ENCODE data around the gene PKD1L1.

The PKD1L1 gene

GRCh38 chr7:47817917-47818316, 130.3 kb downstream of the PKD1L1 start:
- H3K27ac Mint-ChIP-seq = no peak overlapping the region
- H3K36me3 Mint-ChIP-seq = no peaks in the 10 kb centered on the region
- no peaks in the 10 kb centered on the region for H3K4me1 Mint-ChIP-seq
- no peak overlapping the region for H3K4me3 Mint-ChIP-seq
- ATAC-seq (no peak), DNase-seq (ENCODE audit: low spot score in 2 of 2) (no peak)
- no peaks in the 10 kb centered on the region for H3K9me3 Mint-ChIP-seq

DNA sequence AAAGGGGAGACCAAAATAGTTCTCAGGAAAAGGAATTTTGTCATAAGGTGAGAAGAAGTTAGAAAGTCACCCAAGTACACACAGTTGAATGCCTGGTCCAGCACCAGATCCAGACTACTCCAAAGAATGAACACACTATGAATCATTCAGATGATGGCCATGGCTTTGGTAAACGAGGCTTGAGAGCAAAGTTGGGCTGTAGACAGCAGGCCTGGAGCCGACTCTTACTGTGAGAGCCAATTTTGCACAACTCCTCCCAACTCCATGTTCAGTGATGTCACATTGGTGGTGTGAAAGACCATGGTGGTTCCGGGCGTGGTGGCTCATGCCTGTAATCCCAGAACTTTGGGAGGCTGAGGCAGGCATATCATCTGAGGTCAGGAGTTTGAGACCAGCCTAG, 131.6 kb downstream of the PKD1L1 start:
- ATAC-seq = no peak
- H3K4me3 Mint-ChIP-seq = no peak overlapping the region
- no peaks in the 10 kb centered on the region for H3K36me3 Mint-ChIP-seq
- no peaks in the 10 kb centered on the region for H3K4me1 Mint-ChIP-seq
- H3K27ac Mint-ChIP-seq = no peak overlapping the region
- no peak for DNase-seq (ENCODE audit: low spot score in 2 of 2)
- no peaks in the 10 kb centered on the region for H3K9me3 Mint-ChIP-seq

GRCh38 chr7:47815867-47816266, 132.4 kb downstream of the PKD1L1 start:
- no peak for DNase-seq (ENCODE audit: low spot score in 2 of 2)
- H3K4me1 Mint-ChIP-seq = no peaks in the 10 kb centered on the region
- no peaks in the 10 kb centered on the region for H3K9me3 Mint-ChIP-seq
- H3K27ac Mint-ChIP-seq = no peak overlapping the region
- no peak overlapping the region for H3K4me3 Mint-ChIP-seq
- ATAC-seq = no peak
- H3K36me3 Mint-ChIP-seq = no peaks in the 10 kb centered on the region

DNA sequence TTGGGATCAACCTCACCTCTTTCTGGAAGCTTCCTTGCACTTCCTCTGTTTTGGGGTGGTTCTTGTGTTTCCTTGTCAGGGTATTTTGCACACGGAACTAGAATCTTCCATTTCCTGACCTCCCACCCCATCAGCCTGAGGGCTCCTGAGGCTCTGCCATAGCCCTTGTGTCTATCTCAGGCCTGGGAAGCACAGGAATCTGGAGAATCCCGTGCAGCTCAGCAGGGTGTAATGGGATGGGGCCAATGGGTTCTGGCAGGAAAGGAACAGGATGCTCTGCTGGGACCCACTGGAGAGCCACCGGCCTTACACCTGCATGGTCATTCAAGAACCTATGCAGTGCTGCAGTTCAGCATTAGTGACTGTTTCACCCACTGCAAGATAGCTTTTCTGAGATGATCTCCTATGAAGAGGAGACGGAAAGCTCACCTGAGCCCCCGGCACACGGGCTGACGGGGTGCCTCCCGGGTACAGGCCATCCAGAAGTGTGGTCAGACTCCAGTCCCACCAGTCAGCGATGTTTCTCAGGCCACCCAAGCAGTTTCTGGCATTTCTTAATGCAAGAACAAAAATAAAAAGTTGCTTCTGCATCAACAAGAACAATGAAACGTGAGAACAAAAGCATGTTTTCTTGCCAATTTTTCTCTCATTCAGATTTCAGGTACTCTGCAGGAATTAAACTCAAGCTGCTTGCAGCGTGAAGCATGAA, 133.2 kb downstream of the PKD1L1 start:
- ATAC-seq (no peak), DNase-seq (ENCODE audit: low spot score in 2 of 2) (no peak)
- no peaks in the 10 kb centered on the region for H3K4me1 Mint-ChIP-seq
- H3K27ac Mint-ChIP-seq = no peak overlapping the region
- H3K36me3 Mint-ChIP-seq = no peaks in the 10 kb centered on the region
- no peaks in the 10 kb centered on the region for H3K9me3 Mint-ChIP-seq
- no peak overlapping the region for H3K4me3 Mint-ChIP-seq

- no peak for ATAC-seq
- H3K4me3 Mint-ChIP-seq = no peak overlapping the region
- no peaks in the 10 kb centered on the region for H3K4me1 Mint-ChIP-seq
- H3K36me3 Mint-ChIP-seq = no peaks in the 10 kb centered on the region
- DNase-seq (ENCODE audit: low spot score in 2 of 2) = no peak
- H3K9me3 Mint-ChIP-seq = no peaks in the 10 kb centered on the region
- H3K27ac Mint-ChIP-seq = no peak overlapping the region
Observed at GRCh38 chr7:47813620-47814260, 134.5 kb downstream of the PKD1L1 start.

GRCh38 chr7:47812429-47813136, 135.7 kb downstream of the PKD1L1 start:
- no peak for ATAC-seq
- DNase-seq (ENCODE audit: low spot score in 2 of 2) = no peak
- no peak overlapping the region for H3K27ac Mint-ChIP-seq
- no peak overlapping the region for H3K4me3 Mint-ChIP-seq
- H3K4me1 Mint-ChIP-seq = no peaks in the 10 kb centered on the region
- H3K36me3 Mint-ChIP-seq = no peaks in the 10 kb centered on the region
- no peaks in the 10 kb centered on the region for H3K9me3 Mint-ChIP-seq

DNA sequence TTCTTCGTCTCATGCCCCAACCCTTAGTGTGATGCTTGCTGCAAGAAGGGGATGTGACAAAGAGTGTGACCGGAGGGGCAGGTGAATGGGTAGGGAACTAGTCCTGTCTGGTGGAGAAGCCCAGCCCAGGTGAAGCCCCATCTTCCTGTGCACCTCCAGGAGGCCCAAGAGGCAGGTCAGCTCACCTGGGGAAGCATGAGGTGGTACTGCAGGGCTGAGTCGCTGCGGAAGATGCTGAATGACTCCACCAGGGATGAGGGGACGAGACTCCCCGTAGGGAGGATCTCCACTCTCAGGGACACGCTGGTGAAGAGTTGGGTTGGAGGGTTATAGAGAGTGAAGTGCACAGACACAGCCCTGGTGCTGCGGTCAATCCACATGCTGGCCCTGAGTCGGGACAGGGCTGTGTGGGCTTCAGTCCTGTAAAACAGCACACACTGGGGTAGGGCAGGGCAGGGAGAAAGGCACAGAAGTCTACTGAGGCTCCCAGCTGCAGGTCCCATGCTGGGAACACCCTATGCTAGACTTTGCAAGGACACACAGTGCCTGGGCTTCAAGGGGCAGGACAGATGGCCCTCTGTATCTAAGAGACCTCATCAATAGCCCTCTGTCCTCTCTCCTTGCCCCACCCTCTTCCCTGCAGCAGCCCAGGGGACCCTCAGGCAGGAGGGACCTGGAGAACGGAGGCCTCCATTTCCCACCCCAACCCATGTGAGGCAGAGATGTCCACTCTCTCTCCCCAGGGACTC, 136.5 kb downstream of the PKD1L1 start:
- no peak for ATAC-seq
- Mint-ChIP-seq H3K4me3 (no peak overlapping the region), H3K4me1 (no peaks in the 10 kb centered on the region), H3K36me3 (no peaks in the 10 kb centered on the region), H3K27ac (no peak overlapping the region), H3K9me3 (no peaks in the 10 kb centered on the region)
- no peak for DNase-seq (ENCODE audit: low spot score in 2 of 2)

GRCh38 chr7:47809387-47809786, 138.9 kb downstream of the PKD1L1 start:
- no peak for ATAC-seq
- no peak overlapping the region for H3K27ac Mint-ChIP-seq
- no peak overlapping the region for H3K4me3 Mint-ChIP-seq
- H3K9me3 Mint-ChIP-seq = no peaks in the 10 kb centered on the region
- no peaks in the 10 kb centered on the region for H3K36me3 Mint-ChIP-seq
- H3K4me1 Mint-ChIP-seq = no peaks in the 10 kb centered on the region
- DNase-seq (ENCODE audit: low spot score in 2 of 2) = no peak

DNA sequence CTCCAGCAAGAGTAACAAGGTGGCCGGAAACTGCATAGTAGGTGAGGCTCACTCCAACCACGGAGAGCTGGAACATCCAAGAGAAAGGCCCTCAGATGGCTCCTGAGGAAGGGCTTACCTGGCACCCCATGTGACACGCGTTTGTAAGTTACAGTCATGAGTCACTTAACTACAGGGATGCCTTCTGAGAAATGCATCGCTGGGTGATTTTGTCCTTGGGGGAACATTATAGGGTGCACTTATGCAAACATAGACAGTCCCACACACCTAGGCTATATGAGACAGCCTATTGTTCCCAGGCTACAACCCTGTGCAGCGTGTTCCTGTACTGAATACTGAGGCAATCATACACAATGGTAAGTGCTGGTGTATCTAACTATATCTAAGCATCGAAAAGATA, 139.9 kb downstream of the PKD1L1 start:
- no peak overlapping the region for H3K27ac Mint-ChIP-seq
- H3K4me3 Mint-ChIP-seq = no peak overlapping the region
- H3K36me3 Mint-ChIP-seq = no peaks in the 10 kb centered on the region
- ATAC-seq = no peak
- H3K4me1 Mint-ChIP-seq = no peaks in the 10 kb centered on the region
- H3K9me3 Mint-ChIP-seq = no peaks in the 10 kb centered on the region
- DNase-seq (ENCODE audit: low spot score in 2 of 2) = no peak

- Mint-ChIP-seq H3K4me1 (no peaks in the 10 kb centered on the region), H3K27ac (no peak overlapping the region), H3K36me3 (no peaks in the 10 kb centered on the region), H3K4me3 (no peak overlapping the region), H3K9me3 (no peaks in the 10 kb centered on the region)
- ATAC-seq = no peak
- DNase-seq (ENCODE audit: low spot score in 2 of 2) = no peak
Observed at GRCh38 chr7:47807756-47808155, 140.5 kb downstream of the PKD1L1 start.

DNA sequence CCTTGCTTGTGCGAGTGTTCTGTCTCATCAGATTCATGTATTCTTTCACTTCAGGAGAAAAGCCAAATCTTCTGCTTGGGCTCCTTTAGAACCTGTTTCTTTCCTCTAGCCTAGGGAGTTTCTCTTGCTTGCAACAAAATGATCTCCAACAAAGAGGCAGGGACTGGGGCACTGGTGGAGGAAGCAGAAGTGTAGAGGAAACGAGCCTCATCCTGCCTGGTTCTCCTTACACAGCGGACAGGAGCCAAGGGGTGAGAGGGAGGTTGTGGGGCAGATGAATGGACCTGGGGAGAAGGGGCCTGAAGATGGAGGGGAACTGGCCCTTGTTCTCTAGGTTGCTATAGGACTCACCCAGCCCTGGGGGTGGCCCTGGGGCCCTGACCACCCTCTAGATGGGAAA, 141.1 kb downstream of the PKD1L1 start:
- Mint-ChIP-seq H3K27ac (no peak overlapping the region), H3K36me3 (no peaks in the 10 kb centered on the region), H3K9me3 (no peaks in the 10 kb centered on the region), H3K4me3 (no peak overlapping the region), H3K4me1 (no peaks in the 10 kb centered on the region)
- DNase-seq (ENCODE audit: low spot score in 2 of 2) (no peak), ATAC-seq (peak; percentile 12)

DNA sequence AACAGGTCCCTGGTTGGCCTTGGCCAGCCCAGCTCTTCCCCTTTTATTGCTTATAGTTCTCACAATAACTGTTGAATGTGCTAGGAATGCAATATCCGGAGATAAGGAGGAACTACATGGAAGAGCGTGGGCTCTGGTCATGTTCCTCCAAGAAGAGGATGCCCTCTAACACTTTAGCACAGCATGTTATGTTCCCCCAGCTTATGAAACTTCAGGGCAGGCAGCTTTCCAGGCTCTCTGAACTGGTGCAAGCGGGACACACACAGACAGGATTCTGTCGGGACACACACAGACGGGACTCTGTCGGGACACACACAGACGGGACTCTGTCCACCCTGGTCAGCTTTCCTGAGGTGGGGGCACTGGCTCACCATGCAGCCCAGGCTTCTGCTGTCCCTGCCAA, 141.6 kb downstream of the PKD1L1 start:
- Mint-ChIP-seq H3K9me3 (no peaks in the 10 kb centered on the region), H3K36me3 (no peaks in the 10 kb centered on the region), H3K4me1 (no peaks in the 10 kb centered on the region), H3K4me3 (no peak overlapping the region), H3K27ac (no peak overlapping the region)
- ATAC-seq = no peak
- DNase-seq (ENCODE audit: low spot score in 2 of 2) = no peak

- no peaks in the 10 kb centered on the region for H3K9me3 Mint-ChIP-seq
- DNase-seq (ENCODE audit: low spot score in 2 of 2) (no peak), ATAC-seq (no peak)
- H3K4me1 Mint-ChIP-seq = no peaks in the 10 kb centered on the region
- no peaks in the 10 kb centered on the region for H3K36me3 Mint-ChIP-seq
- H3K4me3 Mint-ChIP-seq = no peak overlapping the region
- no peak overlapping the region for H3K27ac Mint-ChIP-seq
Observed at GRCh38 chr7:47804767-47805545, 143.3 kb downstream of the PKD1L1 start.

DNA sequence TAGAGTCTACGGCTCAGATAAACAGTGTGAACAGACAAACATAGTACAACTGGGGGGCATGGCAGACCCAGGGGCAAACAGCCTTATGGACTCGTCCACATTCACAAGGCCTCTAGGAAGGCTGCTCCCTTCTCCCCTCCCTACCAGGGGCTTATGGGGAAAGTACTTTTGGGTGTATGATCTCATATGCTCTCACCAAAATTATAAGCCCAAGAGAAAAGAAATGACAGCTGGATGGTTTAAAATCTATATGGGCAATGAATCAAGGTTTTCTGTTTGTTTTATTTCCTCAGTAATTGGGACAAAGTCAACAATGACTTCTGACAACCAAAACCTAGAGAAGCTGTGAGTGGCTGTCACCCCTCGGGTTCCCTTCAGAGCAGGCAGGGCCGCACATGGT, 144.4 kb downstream of the PKD1L1 start:
- DNase-seq (ENCODE audit: low spot score in 2 of 2) = no peak
- H3K4me1 Mint-ChIP-seq = no peaks in the 10 kb centered on the region
- no peak overlapping the region for H3K4me3 Mint-ChIP-seq
- no peaks in the 10 kb centered on the region for H3K9me3 Mint-ChIP-seq
- no peak overlapping the region for H3K27ac Mint-ChIP-seq
- H3K36me3 Mint-ChIP-seq = no peaks in the 10 kb centered on the region
- no peak for ATAC-seq

DNA sequence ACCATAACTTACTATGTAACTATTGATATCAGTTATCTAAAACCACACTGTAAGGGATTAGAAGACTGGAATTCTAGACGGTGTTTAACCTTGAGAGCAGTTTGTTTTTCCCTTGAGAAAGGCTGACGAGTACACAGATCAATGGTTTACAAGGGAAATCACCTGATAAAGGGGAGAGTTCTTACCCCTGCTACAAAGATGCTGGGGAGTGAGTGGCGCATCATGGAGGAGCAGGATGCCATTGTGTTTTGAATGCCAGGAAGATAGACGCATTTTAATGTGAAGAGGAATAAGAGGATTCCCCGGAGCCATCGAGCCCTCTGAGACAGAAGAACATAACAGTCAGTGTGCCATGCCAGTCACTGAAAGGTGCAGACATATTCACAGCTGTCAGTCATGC, 145.2 kb downstream of the PKD1L1 start:
- H3K27ac Mint-ChIP-seq = no peak overlapping the region
- no peaks in the 10 kb centered on the region for H3K36me3 Mint-ChIP-seq
- H3K9me3 Mint-ChIP-seq = no peaks in the 10 kb centered on the region
- no peak for DNase-seq (ENCODE audit: low spot score in 2 of 2)
- H3K4me1 Mint-ChIP-seq = no peaks in the 10 kb centered on the region
- ATAC-seq = no peak
- no peak overlapping the region for H3K4me3 Mint-ChIP-seq
